HG02759 (cell line): ENCODE results near the gene QSER1.
A peak's percentile ranks its signal among the peaks of the same experiment; 100 is the strongest.
"Not testable (repeated sequence)": the region's sequence is repeated elsewhere in the genome, so short reads cannot be mapped to it uniquely, and the experiment has no call there.

Source experiments
- ATAC-seq: cut with Tn5 transposase; IDR thresholded peaks from one replicate; pipeline ENCODE4 v1.9.1; 2021; ENCODE audit warnings: mild to moderate bottlenecking, moderate library complexity; ENCODE audit not compliant: unreplicated experiment

QSER1 gene

GRCh38 chr11:32892355-32893092 lies at the start of gene QSER1:
QSER1 (plus strand) TSS chr11:32892811; CDS start chr11:32893126, 315 bp downstream.
- ATAC-seq, result peak; percentile 74

- ATAC-seq, result no peak
Observed at GRCh38 chr11:32843544-32843943, 49.1 kb upstream of the QSER1 start.

DNA sequence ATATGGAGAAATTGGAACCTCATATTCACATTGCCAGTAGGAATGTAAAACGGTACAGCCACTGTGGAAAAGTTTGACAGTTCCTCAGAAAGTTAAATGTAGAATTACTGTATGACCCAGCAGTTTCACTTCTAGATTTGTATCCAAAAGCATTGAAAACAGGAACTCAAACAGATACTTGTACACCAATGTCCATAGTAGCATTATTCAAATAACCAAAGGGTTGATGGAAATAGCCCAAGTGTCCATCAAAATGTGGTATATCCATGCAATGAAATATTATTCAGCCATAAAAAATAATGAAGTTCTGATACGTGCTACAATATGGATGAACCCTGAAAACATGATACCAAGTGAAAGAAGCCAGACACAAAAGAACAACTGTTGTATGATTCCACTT lies 45.1 kb upstream of the QSER1 start:
- no peak for ATAC-seq

DNA sequence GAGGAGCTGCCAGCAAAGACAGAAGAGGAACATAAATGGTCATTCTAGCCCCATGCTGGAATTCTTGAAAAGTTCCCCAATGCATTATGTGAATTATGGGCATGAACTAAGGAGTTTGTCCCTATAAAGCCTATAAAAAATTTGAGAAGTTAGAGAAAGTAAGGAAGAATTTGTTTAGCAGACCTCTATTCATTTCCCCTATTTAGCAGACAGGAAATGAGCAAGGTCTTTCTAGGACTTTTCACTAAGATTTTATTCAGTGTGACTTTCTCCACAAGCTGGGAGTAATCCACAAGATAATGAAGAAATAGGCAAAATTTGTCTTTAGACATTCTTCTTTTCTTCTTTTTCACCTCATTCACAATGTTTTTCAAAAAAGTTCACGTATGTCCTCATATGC lies 42.9 kb upstream of the QSER1 start:
- no peak for ATAC-seq

GRCh38 chr11:32851251-32851650 lies 41.4 kb upstream of the QSER1 start:
- no peak for ATAC-seq

DNA sequence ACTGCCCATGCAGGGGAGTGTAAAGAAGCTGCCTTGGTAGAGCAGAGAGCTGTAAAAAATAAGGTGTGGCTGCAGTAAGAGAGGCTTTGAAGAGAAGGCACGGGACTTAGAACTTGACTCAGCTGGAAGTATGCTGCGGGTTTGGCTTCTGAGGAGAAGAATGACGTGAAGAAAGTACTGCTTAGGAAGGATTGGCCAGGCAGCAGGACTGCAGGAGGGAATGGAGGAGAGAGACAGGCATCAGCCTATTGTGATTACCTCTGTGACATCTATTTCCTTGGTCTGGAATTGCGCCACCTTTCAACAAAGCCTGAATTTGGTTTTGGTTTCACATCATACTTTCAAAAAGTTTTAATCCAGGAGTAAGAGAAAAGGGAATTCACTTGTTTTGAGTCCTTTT lies 40.4 kb upstream of the QSER1 start:
- ATAC-seq, result no peak

- no peak for ATAC-seq
Observed at GRCh38 chr11:32855601-32856000, 37.0 kb upstream of the QSER1 start.

- no peak for ATAC-seq
Observed at GRCh38 chr11:32858731-32859130, 33.9 kb upstream of the QSER1 start.

DNA sequence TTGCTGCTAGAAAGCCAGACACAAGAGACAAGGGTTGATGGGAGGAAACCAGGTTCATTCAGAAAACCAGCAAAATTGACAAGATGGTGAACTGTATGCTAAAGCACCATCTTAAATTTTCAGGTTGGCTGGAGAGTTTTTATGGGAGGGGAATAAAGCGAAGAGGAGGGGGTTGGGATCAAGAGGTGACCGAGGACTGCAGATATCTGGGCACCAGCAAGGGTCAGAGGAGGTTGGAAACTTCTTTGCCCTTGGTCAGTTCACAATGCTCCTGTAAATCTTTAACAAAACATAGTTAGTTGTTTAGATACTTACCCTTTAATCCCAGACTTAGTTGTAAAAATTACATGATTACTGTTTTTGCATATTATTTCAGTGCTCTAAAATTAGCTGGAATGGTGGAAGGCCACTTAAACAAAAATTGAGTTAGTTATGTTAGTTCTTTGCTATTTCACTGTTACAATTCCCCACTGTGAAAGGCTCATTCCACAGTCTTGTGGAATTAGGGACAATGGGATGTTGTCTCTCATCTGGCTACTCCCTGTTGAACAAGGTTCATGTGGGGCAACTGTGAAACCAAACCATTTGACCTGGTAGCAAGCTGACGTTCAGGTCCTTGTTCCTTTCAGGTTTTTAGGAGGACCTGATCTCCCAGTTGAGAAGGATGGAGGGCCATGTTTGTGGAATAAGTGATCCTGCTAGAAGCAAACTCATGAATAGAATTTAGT lies 30.6 kb upstream of the QSER1 start:
- no peak for ATAC-seq

GRCh38 chr11:32864555-32864954 lies 28.1 kb upstream of the QSER1 start:
- ATAC-seq, result no peak

- ATAC-seq, result not testable (repeated sequence)
Observed at GRCh38 chr11:32868752-32869151, 23.9 kb upstream of the QSER1 start.

- no peak for ATAC-seq
Observed at GRCh38 chr11:32870676-32871075, 21.9 kb upstream of the QSER1 start.

DNA sequence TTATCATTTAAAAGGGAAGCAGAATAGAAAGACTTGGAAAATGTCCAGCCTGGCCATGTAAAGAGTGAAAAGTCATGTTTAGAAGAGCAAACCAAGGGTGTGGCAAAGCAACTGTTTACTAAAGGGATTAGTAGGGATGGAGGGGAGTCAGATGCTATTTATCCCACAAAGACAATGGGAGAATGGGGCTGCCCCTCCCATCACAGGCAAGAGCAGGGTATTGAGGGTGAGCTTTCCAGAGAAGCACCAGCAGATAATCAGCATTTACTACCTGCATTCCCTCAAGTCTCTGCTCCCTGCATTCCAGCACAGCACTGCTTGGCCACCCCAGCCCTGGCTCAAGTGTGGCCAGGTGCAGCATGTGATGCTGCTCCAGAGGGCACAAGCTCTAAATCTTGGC lies 18.5 kb upstream of the QSER1 start:
- ATAC-seq, result no peak

GRCh38 chr11:32881286-32881685 lies 11.3 kb upstream of the QSER1 start:
- ATAC-seq, result no peak

GRCh38 chr11:32883421-32883820 lies 9.2 kb upstream of the QSER1 start:
- no peak for ATAC-seq

GRCh38 chr11:32884023-32884422 lies 8.6 kb upstream of the QSER1 start:
- ATAC-seq, result no peak

- ATAC-seq, result no peak
Observed at GRCh38 chr11:32884770-32885384, 7.7 kb upstream of the QSER1 start.

- ATAC-seq, result no peak
Observed at GRCh38 chr11:32885556-32885955, 7.1 kb upstream of the QSER1 start.

GRCh38 chr11:32886180-32886579 lies 6.4 kb upstream of the QSER1 start:
- no peak for ATAC-seq

DNA sequence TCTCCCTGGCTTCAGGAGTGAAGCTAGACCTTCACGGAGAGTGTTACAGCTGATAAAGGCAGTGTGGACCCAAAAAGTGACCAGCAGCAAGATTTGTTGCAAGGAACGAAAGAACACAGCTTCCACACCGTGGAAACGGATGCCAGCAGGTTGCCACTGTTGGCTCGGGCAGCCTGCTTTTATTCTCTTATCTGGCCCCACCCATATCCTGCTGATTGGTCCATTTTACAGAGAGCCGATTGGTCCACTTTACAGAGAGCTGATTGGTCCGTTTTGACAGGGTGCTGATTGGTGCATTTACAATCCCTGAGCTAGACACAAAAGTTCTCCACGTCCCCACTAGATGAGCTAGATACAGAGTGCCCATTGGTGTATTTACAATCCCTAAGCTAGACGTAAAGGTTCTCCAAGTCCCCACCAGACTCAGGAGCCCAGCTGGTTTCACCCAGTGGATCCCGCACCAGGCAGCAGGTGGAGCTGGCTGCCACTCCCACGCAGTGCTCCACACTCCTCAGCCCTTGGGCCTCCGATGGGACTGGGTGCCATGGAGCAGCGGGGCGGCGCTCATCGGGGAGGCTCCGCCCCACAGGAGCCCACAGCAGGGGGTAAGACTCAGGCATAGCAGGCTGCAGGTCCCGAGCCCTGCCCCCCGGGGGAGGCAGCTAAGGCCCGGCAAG lies 4.8 kb upstream of the QSER1 start:
- not testable (repeated sequence) for ATAC-seq

DNA sequence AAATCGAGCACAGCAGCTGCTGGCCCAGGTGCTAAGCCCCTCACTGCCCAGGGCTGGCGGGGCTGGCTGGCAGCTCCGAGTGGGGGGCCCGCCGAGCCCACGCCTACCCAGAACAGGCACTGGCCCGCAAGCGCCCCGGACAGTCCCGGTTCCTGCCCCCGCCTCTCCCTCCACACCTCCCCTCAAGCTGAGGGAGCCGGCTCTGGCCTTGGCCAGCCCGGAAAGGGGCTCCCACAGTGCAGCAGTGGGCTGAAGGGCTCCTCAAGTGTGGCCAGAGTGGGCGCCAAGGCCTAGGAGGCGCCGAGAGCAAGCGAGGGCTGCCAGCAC lies 4.3 kb upstream of the QSER1 start:
- not testable (repeated sequence) for ATAC-seq

DNA sequence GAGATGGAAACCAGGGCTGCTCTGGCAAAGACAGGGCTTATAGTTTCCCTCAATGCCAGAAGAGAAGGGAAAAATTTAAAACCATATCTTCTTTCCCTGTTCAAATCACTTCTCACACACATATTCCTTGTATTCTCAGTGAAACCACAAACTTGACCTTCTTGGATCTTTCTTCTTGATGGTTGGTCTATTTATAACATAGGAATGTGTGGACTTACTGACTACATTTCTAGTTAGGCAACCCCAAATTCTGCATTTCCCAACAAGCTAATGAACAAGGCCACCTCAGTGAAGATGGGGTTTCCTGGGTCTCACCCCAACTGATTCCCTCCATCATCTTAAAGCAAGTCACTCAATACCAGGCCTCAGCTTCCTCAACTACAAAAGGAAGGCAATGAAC lies 3.8 kb upstream of the QSER1 start:
- no peak for ATAC-seq
